Parathyroid adenoma (tissue), 2 donors: ENCODE data around the gene CLIC3.

Source experiments
- H2AFZ ChIP-seq: fragments of 300-600 bp; sonication (generic); one replicate; pipeline ENCODE4 v1.7.0; 2017; ENCODE audit warnings: antibody characterized with exemption, mild to moderate bottlenecking
- H3K27ac ChIP-seq: fragments of 300-600 bp; sonication (generic); one replicate; pipeline ENCODE4 v1.7.0; 2017
- H3K27me3 ChIP-seq: fragments of 300-600 bp; sonication (generic); one replicate; pipeline ENCODE4 v1.7.0; 2017; ENCODE audit warnings: low read length; ENCODE audit not compliant: control insufficient read depth, insufficient read depth
- H3K36me3 ChIP-seq: fragments of 300-600 bp; sonication (generic); one replicate; pipeline ENCODE4 v1.7.0; 2017; ENCODE audit warnings: low read length; ENCODE audit not compliant: control insufficient read depth, insufficient read depth
- H3K4me1 ChIP-seq: fragments of 300-600 bp; sonication (generic); one replicate; pipeline ENCODE4 v1.7.0; 2017; ENCODE audit warnings: control low read depth
- H3K4me2 ChIP-seq: fragments of 300-600 bp; sonication (generic); one replicate; pipeline ENCODE4 v1.7.0; 2017; ENCODE audit warnings: low read length
- H3K4me3 ChIP-seq: fragments of 300-600 bp; sonication (generic); one replicate; pipeline ENCODE4 v1.7.0; 2017; ENCODE audit warnings: low read depth, low read length
- H3K79me2 ChIP-seq: fragments of 300-600 bp; sonication (generic); one replicate; pipeline ENCODE4 v1.7.0; 2017; ENCODE audit warnings: control low read depth
- H3K9ac ChIP-seq: fragments of 300-600 bp; sonication (generic); one replicate; pipeline ENCODE4 v1.7.0; 2017; ENCODE audit warnings: mild to moderate bottlenecking
- H3K9me3 ChIP-seq: fragments of 300-600 bp; sonication (generic); one replicate; pipeline ENCODE4 v1.7.0; 2017; ENCODE audit warnings: low read length; ENCODE audit not compliant: control insufficient read depth
- TF ChIP-seq, protein P1 (sequence below): fragments of 300-600 bp; sonication (generic); IDR thresholded peaks from one replicate; pipeline ENCODE4 v1.7.0; 2017; ENCODE audit warnings: antibody characterized with exemption, mild to moderate bottlenecking
- donor health status: primary hyperparathyroidism.

The CLIC3 gene

DNA sequence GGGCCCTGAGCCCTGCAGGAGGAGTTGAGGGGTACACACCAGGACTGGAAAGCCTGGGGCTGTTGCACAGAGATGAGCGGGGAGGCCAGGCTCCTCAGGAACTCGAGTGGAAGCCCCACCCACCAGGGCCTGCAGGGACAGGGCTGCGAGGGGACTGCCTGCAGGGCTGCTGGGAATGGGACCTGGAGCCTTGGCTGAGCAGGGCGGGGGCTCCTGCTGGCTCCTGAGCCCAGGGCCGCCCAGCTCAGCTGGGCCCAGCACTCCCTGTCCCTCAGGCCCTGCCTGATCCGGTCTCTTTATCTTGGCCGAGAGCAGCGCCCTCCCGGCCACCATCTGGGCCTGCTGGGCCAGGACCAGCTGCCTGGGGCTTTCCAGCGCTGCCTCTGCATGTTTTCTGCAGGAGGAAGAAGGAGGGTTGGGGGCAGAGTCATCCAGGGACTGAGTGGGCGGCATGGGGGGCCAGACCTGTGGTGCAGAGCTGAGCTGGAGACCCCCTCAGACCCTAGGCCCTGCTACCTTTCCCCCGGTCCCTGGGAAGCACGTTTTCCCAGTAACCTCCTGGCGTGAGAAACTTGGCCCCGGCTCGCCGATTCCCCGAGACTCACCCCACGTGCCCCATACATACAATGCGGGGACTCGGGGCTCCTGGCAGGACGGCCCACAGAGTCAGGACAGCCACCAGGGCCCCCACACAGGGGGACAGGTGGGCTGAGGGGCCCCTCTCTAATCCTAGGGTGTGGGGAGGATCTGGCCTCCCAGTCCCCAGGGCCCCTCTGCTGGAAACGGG is 34.9 kb downstream of the CLIC3 start:
- no peaks in the 10 kb centered on the region for H3K27me3 ChIP-seq
- no peak overlapping the region for H3K9ac ChIP-seq
- no peak overlapping the region for H2AFZ ChIP-seq
- H3K79me2 ChIP-seq: no peaks in the 10 kb centered on the region
- H3K27ac ChIP-seq: no peak overlapping the region
- H3K9me3 ChIP-seq: no peaks in the 10 kb centered on the region
- no peaks in the 10 kb centered on the region for H3K36me3 ChIP-seq
- no peak overlapping the region for H3K4me2 ChIP-seq
- no peak overlapping the region for H3K4me3 ChIP-seq
- TF ChIP-seq, protein P1, sequence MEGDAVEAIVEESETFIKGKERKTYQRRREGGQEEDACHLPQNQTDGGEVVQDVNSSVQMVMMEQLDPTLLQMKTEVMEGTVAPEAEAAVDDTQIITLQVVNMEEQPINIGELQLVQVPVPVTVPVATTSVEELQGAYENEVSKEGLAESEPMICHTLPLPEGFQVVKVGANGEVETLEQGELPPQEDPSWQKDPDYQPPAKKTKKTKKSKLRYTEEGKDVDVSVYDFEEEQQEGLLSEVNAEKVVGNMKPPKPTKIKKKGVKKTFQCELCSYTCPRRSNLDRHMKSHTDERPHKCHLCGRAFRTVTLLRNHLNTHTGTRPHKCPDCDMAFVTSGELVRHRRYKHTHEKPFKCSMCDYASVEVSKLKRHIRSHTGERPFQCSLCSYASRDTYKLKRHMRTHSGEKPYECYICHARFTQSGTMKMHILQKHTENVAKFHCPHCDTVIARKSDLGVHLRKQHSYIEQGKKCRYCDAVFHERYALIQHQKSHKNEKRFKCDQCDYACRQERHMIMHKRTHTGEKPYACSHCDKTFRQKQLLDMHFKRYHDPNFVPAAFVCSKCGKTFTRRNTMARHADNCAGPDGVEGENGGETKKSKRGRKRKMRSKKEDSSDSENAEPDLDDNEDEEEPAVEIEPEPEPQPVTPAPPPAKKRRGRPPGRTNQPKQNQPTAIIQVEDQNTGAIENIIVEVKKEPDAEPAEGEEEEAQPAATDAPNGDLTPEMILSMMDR: no peak
- H3K4me1 ChIP-seq: no peaks in the 10 kb centered on the region

DNA sequence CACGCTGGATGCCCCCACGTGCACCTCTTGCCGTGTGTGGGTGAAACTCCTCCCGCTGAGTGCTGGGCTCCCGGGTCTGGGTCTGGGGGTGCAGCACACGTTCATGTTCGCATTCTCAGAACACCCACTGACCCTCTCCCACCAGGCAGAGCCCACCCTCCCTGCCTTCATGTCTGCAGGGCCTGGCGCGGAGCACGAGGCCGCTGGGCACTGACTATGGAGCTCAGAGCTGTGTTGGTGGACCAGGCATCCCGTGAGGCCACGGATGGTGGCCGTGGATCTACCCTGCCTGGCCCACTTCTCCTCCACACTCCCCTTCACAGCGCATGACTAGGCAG is 35.5 kb downstream of the CLIC3 start:
- Histone ChIP-seq H3K4me1 (no peaks in the 10 kb centered on the region), H2AFZ (no peak overlapping the region), H3K79me2 (no peaks in the 10 kb centered on the region), H3K27me3 (no peaks in the 10 kb centered on the region), H3K27ac (no peak overlapping the region), H3K36me3 (no peaks in the 10 kb centered on the region), H3K4me3 (no peak overlapping the region), H3K9me3 (no peaks in the 10 kb centered on the region), H3K9ac (no peak overlapping the region), H3K4me2 (no peak overlapping the region)
- TF ChIP-seq, protein P1: no peak

DNA sequence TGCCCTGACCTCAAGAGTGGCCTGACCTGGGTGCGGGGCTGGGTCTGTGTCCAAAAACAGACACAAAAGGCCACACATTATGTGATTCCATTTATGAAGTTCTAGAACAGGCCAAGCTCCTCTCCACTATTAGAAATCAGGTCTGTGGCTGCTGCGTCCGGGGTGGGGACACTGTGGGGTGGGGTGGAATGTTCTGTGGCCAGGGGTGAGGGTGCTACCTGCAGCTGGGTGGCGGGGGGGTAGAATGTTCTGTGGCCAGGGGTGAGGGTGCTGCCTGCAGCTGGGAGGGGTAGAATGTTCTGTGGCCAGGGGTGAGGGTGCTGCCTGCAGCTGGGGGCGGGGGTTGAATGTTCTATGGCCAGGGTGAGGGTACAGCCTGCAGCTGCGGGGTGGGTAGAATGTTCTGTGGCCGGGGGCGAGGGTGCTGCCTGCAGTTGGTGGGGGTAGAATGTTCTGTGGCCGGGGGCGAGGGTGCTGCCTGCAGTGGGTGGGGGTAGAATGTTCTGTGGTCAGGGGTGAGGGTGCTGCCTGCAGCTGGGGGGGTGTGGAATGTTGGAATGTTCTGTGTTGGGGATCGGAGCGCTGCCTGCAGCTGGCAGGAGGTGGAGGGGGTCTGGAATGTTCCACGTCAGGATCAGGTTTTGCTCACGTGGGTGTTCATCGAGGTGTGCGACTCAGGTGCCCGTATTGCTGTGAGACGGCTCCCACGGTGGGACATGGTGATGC is 36.0 kb downstream of the CLIC3 start:
- H3K36me3 ChIP-seq: no peaks in the 10 kb centered on the region
- H3K4me2 ChIP-seq: no peak overlapping the region
- H3K79me2 ChIP-seq: no peaks in the 10 kb centered on the region
- TF ChIP-seq, protein P1: no peak
- H2AFZ ChIP-seq: no peak overlapping the region
- no peaks in the 10 kb centered on the region for H3K4me1 ChIP-seq
- no peak overlapping the region for H3K27ac ChIP-seq
- no peak overlapping the region for H3K9ac ChIP-seq
- no peak overlapping the region for H3K4me3 ChIP-seq
- H3K27me3 ChIP-seq: no peaks in the 10 kb centered on the region
- no peaks in the 10 kb centered on the region for H3K9me3 ChIP-seq

DNA sequence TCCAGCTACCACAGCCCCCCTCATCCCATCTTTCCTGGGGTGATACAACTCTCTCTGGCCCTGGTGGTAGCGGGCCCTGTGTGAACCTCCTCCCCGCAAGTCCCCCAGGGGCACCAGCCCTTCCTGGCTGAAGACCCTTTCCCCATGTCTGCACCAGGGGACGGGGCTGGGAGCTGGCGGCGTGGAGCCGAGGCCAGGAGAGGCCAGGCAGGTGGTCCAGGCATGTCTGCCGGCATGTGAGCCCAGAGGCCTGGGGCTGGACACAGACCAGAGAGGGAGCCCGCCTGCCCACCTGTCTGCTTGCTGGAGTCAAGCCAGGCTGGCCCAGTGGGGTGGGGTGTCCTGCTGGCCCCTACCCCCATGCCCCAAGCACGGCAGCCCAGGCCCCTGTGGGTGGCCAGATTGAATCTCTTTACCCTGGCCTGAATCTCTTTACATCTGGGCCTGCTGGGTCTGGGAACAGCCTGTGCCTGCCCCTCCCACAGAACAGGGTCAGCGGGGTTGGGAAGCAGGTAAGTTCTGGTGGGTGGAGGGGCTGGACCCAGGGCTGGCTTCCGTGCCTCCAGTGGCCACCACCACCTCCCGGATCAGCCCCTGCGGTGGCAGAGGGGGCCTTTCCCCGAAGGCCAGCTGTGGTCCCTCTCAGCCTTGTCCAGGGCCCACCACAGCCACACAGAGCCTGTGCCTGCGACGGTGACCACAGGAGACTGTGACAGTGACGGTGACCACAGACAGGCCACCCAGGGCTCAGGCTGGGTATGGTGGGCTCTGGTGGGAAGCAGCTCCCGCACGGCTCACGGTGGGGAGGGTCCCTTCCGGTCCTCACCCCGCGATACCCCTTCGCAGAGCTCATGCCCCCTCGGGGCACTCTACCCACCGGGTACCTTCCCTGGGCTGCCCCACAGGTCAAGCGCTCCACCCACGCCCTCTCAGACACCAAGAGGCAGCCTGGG is 37.2 kb downstream of the CLIC3 start:
- Histone ChIP-seq H3K27ac (no peak overlapping the region), H3K36me3 (no peaks in the 10 kb centered on the region), H2AFZ (no peak overlapping the region), H3K4me2 (no peak overlapping the region), H3K79me2 (no peaks in the 10 kb centered on the region), H3K27me3 (no peaks in the 10 kb centered on the region), H3K4me1 (no peaks in the 10 kb centered on the region), H3K9ac (no peak overlapping the region), H3K4me3 (no peak overlapping the region), H3K9me3 (no peaks in the 10 kb centered on the region)
- TF ChIP-seq, protein P1: no peak
